ENCODE measurements around the gene DCANP1.
"Not testable (repeated sequence)": the region's sequence is repeated elsewhere in the genome, so short reads cannot be mapped to it uniquely, and the experiment has no call there.

The DCANP1 gene, protein sequence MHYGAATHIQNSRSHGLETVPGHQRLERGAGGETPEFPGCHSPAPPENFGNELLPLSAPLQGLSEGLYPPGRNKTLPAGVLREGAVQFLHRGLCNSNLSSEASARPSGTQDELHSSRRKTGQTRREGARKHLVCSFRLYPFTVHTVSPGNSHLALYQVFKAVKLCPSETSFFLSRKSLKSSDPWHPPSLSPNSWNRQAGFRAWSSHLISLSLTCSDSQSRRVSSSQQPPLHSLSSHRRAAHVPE

DNA sequence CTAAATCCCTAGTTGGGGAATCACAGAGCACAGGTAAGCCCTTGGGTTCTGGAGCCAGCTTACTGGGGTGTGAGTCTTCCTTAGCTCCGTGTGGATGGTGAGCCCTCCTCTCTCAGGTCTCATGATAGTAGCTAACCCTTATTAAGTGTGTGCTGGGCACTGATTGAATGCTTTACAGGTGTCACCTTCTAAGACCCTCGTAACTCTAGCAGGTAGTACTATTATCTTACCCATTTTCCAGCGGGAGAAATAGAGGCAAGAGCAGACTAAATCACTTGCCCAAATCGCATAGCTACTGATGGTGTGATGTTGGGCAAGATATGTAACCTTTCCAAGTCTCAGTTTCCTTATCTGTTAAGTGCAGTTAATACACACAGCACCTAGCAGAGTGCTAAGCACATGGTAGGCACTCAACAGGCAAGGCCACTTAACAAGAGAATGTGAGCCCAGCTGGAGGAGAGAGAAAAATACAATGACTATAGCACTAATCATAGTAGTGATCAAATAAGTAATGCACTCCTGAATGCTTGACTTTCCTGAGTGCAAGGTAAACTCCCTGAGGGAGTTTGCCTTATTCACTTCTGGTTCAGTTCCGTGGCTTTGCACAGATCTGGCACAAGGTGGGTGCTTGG is at the start of gene DCANP1:
TSS of gene DCANP1 (minus strand) at position 51 of the 632 bp plus-strand sequence. CDS start 240 bp downstream, outside the sequence.
- TF ChIP-seq FOXP2 (optimal IDR thresholded peaks at IDR 0.05; ENCODE audit: control extremely low read depth, extremely low read length, insufficient read depth), result no peak
- TF ChIP-seq EZH2 (IDR thresholded peaks at IDR 0.05), result no peak
- no peak for TF ChIP-seq POLR2AphosphoS5 (IDR thresholded peaks at IDR 0.05; ENCODE audit: borderline replicate concordance, low read depth, low read length)
- no peak within 1 kb of the TSS for H3K27ac ChIP-seq
- no peak within 1 kb of the TSS for H3K4me3 ChIP-seq
- no peak for DNase-seq (ENCODE audit: low read depth, low spot score)
- no peaks in the 10 kb centered on the region for H3K36me3 ChIP-seq (ENCODE audit: insufficient read depth, low read length)
- H3K9me3 ChIP-seq (ENCODE audit: low read depth, low read length), result no peaks in the 10 kb centered on the region
- no peak within 1 kb of the TSS for H3K9ac ChIP-seq (ENCODE audit: insufficient read length)

DNA sequence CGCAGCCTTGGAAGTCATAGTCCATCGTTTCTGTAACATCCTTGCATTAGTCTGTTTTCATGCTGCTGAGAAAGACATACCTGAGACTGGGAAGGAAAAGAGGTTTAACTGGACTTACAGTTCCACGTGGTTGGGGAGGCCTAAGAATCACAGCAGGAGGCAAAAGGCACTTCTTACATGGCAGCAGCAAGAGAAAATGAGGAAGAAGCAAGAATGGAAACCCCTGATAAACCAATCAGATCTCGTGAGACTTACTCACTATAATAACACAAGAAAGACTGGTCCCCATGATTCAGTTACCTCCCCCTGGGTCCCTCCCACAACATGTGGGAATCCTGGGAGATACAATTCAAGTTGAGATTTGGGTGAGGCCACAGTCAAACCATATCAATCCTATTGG is 48.4 kb upstream of the DCANP1 start:
- not testable (repeated sequence) for H3K4me3 ChIP-seq; DNase-seq (ENCODE audit: low read depth, low spot score); H3K9ac ChIP-seq (ENCODE audit: insufficient read length); H3K27ac ChIP-seq; H3K36me3 ChIP-seq (ENCODE audit: insufficient read depth, low read length); H3K9me3 ChIP-seq (ENCODE audit: low read depth, low read length)

DNA sequence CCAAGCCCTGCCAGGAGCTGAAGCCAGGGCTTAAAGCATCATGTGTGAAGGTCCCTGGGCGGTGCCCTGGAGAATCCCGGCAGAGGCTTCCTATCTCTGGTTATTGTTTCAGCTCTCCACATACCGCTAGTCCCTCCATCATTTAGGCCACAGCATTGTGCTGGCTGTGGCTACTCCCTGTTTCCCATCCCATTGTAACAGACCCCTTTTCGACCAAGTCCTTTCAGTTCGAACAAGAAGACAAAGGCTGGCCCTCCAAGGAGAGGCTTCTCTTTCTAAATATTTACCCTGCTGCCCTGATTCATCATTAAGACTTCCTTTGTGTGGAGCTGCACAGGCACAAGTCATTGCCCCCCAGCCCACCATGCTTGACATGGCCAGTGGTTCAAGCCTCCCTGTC is 47.0 kb upstream of the DCANP1 start:
- TF ChIP-seq FOXP2 (optimal IDR thresholded peaks at IDR 0.05; ENCODE audit: control extremely low read depth, extremely low read length, insufficient read depth) (no peak), EZH2 (IDR thresholded peaks at IDR 0.05) (no peak), POLR2AphosphoS5 (IDR thresholded peaks at IDR 0.05; ENCODE audit: borderline replicate concordance, low read depth, low read length) (no peak)
- no peak for DNase-seq (ENCODE audit: low read depth, low spot score)
- Histone ChIP-seq H3K9ac (ENCODE audit: insufficient read length) (no peak overlapping the region), H3K27ac (no peak overlapping the region), H3K36me3 (ENCODE audit: insufficient read depth, low read length) (no peaks in the 10 kb centered on the region), H3K9me3 (ENCODE audit: low read depth, low read length) (no peaks in the 10 kb centered on the region), H3K4me3 (no peak overlapping the region)

DNA sequence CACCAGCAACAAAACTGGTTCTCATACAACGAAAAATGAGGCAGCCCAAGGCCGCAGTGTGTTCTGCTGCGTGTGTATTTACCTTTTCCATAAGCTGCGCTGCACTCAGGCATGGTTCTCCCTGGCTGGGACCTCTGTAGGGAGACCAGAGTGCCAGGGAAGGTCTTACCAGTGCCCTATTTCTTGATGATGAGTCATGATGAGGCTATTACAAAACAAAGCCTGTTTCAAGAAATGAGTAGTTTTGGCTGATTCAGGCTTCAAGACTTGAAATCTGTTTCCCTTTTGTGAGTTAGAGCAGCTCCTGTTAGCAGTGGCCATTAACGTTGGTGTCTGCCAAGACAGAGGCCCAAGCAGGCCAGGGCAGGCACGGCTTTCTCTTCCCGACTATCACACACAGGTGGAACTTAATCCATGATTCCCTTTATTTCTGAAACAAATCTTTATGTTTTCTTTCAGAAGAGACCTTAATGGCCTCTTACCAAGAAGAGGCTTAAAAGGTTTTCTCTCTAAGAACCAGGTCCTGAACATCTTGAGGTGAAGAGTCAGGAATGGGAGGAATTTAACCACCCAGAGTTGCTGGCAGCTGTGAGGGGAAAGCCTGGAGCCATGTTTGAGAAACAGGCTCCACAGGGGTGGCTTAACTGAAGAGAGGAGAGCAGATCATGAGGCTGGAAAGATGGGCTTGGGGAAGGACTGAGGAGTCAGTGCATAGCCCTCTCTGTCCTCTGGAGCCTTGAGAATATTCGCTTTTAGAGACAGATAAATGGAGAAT is 46.4 kb upstream of the DCANP1 start:
- Histone ChIP-seq H3K36me3 (ENCODE audit: insufficient read depth, low read length) (no peaks in the 10 kb centered on the region), H3K9me3 (ENCODE audit: low read depth, low read length) (no peaks in the 10 kb centered on the region), H3K27ac (no peak overlapping the region), H3K4me3 (no peak overlapping the region), H3K9ac (ENCODE audit: insufficient read length) (no peak overlapping the region)
- TF ChIP-seq POLR2AphosphoS5 (IDR thresholded peaks at IDR 0.05; ENCODE audit: borderline replicate concordance, low read depth, low read length) (no peak), FOXP2 (optimal IDR thresholded peaks at IDR 0.05; ENCODE audit: control extremely low read depth, extremely low read length, insufficient read depth) (no peak), EZH2 (IDR thresholded peaks at IDR 0.05) (no peak)
- no peak for DNase-seq (ENCODE audit: low read depth, low spot score)

DNA sequence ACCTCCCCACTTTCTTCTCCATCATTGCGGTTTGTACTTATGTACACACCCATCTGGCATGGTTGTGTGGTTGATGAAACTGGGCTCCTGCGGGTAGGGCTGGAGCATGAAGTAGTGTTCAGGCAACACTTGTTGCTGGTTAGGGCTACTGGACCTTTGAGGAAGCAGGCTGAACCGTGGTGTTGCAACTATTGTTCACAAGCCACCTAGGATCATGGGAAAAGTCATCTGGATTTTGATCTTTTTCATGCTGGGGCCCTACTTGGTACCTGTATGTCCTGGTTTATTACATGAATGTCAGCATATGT is 45.1 kb upstream of the DCANP1 start:
- TF ChIP-seq FOXP2 (optimal IDR thresholded peaks at IDR 0.05; ENCODE audit: control extremely low read depth, extremely low read length, insufficient read depth), result no peak
- no peak for TF ChIP-seq EZH2 (IDR thresholded peaks at IDR 0.05)
- no peak for TF ChIP-seq POLR2AphosphoS5 (IDR thresholded peaks at IDR 0.05; ENCODE audit: borderline replicate concordance, low read depth, low read length)
- DNase-seq (ENCODE audit: low read depth, low spot score), result no peak
- Histone ChIP-seq H3K4me3 (no peak overlapping the region), H3K36me3 (ENCODE audit: insufficient read depth, low read length) (no peaks in the 10 kb centered on the region), H3K9me3 (ENCODE audit: low read depth, low read length) (no peaks in the 10 kb centered on the region), H3K9ac (ENCODE audit: insufficient read length) (no peak overlapping the region), H3K27ac (no peak overlapping the region)

DNA sequence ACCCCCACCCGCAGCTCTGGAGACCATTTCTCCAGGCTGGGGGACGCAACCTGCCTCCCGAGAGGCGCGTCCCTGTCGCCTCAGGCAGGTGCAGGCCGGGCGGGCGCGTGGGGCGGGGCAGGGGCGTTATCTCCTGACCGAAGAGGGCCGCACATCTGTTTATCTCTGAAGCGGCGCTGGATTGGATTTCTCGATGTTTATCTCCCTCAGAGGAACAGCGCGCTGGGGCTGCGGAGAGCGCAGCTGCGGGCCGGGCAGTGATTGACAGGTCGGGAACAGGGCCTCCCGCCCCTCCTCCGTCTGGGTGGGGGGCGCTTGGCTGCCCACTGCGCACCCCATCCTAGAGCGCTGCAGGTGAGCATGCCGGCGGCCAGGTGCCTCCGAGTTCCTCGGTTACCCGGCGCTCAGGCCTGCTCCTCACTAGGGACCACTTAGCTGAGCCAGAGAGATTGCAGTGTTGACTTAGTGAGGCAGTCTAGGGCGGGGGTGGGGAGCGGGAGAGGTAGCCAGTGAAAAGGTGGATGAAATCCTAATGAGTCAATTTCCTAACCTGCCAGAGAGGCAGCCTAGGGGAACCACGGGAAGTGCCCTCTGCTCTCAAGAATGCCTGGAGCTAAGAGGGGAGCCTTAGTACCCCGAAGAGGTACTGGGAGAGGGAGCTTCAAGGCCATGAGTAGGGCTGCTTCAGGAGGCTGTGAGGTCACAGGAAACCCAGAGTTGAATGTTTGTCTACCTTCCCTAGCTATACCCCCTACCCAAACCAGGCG is 44.6 kb upstream of the DCANP1 start:
- DNase-seq (ENCODE audit: low read depth, low spot score), result no peak

DNA sequence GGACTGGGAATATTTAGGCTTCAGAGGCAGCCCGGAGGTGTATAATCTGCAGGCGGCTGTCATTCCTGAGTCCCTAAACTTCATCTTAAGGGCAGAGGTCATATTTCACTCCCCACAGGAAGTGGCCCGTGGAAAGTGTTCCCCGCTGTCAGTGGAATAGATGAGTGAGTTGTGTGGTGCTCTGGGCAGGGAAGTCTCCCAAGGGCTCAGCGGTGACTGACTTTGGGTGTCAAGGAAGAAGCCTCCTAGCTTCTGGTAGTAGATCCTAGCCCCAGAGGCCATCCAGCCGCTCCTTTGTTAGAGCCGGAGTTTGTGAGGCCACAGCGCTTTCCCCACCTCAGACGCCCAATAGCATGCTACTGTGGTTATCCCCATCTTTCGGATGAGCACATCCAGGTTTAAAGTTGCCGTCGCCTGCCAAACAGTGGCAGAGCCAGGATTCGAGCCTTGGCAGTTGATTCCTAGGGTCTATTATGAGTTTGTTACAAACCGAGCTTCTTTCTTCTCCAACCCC is 43.9 kb upstream of the DCANP1 start:
- H3K36me3 ChIP-seq (ENCODE audit: insufficient read depth, low read length), result no peaks in the 10 kb centered on the region
- no peak for DNase-seq (ENCODE audit: low read depth, low spot score)
- H3K9ac ChIP-seq (ENCODE audit: insufficient read length), result no peak overlapping the region
- no peak overlapping the region for H3K4me3 ChIP-seq
- no peaks in the 10 kb centered on the region for H3K9me3 ChIP-seq (ENCODE audit: low read depth, low read length)
- H3K27ac ChIP-seq, result no peak overlapping the region
- no peak for TF ChIP-seq EZH2 (IDR thresholded peaks at IDR 0.05)
- no peak for TF ChIP-seq FOXP2 (optimal IDR thresholded peaks at IDR 0.05; ENCODE audit: control extremely low read depth, extremely low read length, insufficient read depth)
- no peak for TF ChIP-seq POLR2AphosphoS5 (IDR thresholded peaks at IDR 0.05; ENCODE audit: borderline replicate concordance, low read depth, low read length)

More for the DNA sequence above, 44.6 kb upstream of the DCANP1 start:
- Histone ChIP-seq H3K36me3 (ENCODE audit: insufficient read depth, low read length) (no peaks in the 10 kb centered on the region), H3K27ac (no peak overlapping the region), H3K9ac (ENCODE audit: insufficient read length) (no peak overlapping the region), H3K9me3 (ENCODE audit: low read depth, low read length) (no peaks in the 10 kb centered on the region), H3K4me3 (no peak overlapping the region)
- TF ChIP-seq FOXP2 (optimal IDR thresholded peaks at IDR 0.05; ENCODE audit: control extremely low read depth, extremely low read length, insufficient read depth) (no peak), POLR2AphosphoS5 (IDR thresholded peaks at IDR 0.05; ENCODE audit: borderline replicate concordance, low read depth, low read length) (no peak), EZH2 (IDR thresholded peaks at IDR 0.05) (no peak)
